Suprapubic skin (tissue), 4 donors: ENCODE results near the gene DSE. TPM values are rescaled to one million over a fixed set of nuclear protein-coding genes. Genes with fewer than 3 reads are reported as not detected.

Experiments
- DNase-seq, 2 donors: peaks; one replicate each; pipeline ENCODE4 v3.0.0-alpha.2; 2019; ENCODE audit warnings: low spot score in 2 of 2
- H3K27ac ChIP-seq: fragments of 200-600 bp; sonication (generic); one replicate; pipeline ENCODE4 v1.5.1; 2019
- H3K27me3 ChIP-seq: fragments of 200-600 bp; sonication (generic); one replicate; pipeline ENCODE4 v1.5.1; 2019
- H3K36me3 ChIP-seq: fragments of 200-600 bp; sonication (generic); one replicate; pipeline ENCODE4 v1.5.1; 2019
- H3K4me1 ChIP-seq: fragments of 200-600 bp; sonication (generic); one replicate; pipeline ENCODE4 v1.5.1; 2019
- H3K4me3 ChIP-seq: fragments of 200-600 bp; sonication (generic); one replicate; pipeline ENCODE4 v1.5.1; 2019; ENCODE audit warnings: mild to moderate bottlenecking
- H3K9me3 ChIP-seq: fragments of 200-600 bp; sonication (generic); one replicate; pipeline ENCODE4 v1.5.1; 2019
- EP300 ChIP-seq: sonication (generic); formaldehyde crosslinking; IDR thresholded peaks from one replicate; pipeline ENCODE4 v1.6.1; 2017; ENCODE audit warnings: antibody characterized with exemption
- POLR2A ChIP-seq, 2 donors: fragments of 450-650 bp; IDR thresholded peaks; one replicate each; pipeline ENCODE4 v1.6.1; 2017; ENCODE audit warnings: antibody characterized with exemption in 2 of 2, mild to moderate bottlenecking in 2 of 2, moderate library complexity in 2 of 2
- POLR2AphosphoS5 ChIP-seq, 3 donors: sonication (generic); formaldehyde crosslinking; IDR thresholded peaks; one replicate each; pipeline ENCODE4 v1.6.1; 2017; ENCODE audit warnings: antibody characterized with exemption in 3 of 3
- WGBS: methylation state at CpG from one replicate; pipeline ENCODE4 v1.1.5; 2018; 5-methylcytosine and 5-hydroxymethylcytosine counted together
- total RNA-seq, 4 donors: library from RNA; depleted of rRNA; stranded (reverse); fragments of >200 nt; gene quantifications; one replicate each; pipeline ENCODE4 v1.1.0, GENCODE V29; 2016
- TF ChIP-seq, protein P1 (sequence below), 2 donors: fragments of 200-600 bp in 1 of 2; fragments of 450-650 bp in 1 of 2; sonication (generic) in 1 of 2; IDR thresholded peaks; one replicate each; pipeline ENCODE4 v1.5.1; 2016 to 2019; ENCODE audit warnings: antibody characterized with exemption in 2 of 2, mild to moderate bottlenecking in 1 of 2, moderate library complexity in 1 of 2

The DSE gene
- total RNA-seq, 4 donors from 2014 or later = 36.0 to 40.0 (median 37.2) TPM

DNA sequence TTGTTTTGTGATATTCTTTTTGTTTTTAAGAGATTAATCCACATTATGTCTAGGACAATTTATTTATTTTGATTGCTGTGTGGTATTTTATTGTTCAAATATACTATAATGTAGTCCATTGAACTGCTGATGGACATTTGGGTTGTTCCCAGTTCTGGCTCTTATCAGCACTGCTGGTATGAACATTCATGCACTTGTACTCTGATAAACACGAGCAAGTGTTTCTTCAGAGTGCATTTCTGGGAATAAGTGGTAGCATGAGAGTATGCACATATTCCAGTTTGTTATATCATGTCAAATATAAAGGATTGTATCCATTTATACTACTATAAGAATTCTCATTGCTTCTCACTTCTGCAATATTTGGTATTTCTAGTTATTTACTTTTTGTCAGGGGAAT, 97.5 kb downstream of the DSE start:
- TF ChIP-seq EP300 = no peak
- TF ChIP-seq, protein P1, sequence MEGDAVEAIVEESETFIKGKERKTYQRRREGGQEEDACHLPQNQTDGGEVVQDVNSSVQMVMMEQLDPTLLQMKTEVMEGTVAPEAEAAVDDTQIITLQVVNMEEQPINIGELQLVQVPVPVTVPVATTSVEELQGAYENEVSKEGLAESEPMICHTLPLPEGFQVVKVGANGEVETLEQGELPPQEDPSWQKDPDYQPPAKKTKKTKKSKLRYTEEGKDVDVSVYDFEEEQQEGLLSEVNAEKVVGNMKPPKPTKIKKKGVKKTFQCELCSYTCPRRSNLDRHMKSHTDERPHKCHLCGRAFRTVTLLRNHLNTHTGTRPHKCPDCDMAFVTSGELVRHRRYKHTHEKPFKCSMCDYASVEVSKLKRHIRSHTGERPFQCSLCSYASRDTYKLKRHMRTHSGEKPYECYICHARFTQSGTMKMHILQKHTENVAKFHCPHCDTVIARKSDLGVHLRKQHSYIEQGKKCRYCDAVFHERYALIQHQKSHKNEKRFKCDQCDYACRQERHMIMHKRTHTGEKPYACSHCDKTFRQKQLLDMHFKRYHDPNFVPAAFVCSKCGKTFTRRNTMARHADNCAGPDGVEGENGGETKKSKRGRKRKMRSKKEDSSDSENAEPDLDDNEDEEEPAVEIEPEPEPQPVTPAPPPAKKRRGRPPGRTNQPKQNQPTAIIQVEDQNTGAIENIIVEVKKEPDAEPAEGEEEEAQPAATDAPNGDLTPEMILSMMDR (IDR thresholded peaks at IDR 0.05) = no peak
- 72% methylated on average over 1 of the region's 1 CpG for WGBS
- H3K9me3 ChIP-seq = no peaks in the 10 kb centered on the region

DNA sequence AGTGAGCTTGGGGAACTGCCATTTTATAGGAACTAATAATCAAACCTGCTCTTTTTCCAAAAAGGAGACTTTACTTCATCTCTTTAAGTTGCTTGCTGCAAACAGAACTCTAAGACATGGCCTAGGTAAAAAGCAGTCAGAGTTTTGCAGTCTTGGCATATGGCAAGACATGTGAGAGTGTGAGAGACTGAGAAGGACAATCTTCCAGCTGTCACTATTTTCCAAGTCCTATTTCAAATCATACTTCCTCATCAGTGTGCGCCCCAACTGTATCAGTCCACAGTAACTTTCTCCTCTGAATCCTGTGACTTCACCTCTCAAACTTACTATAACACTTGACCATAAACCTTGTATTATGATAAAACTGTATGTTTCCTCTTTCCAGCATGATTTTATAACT, 100.8 kb downstream of the DSE start:
- H3K4me1 ChIP-seq = peaks cover 4% of the 10 kb centered on the region
- no peaks in the 10 kb centered on the region for H3K9me3 ChIP-seq
- no peak overlapping the region for H3K27ac ChIP-seq
- no peaks in the 10 kb centered on the region for H3K27me3 ChIP-seq
- DNase-seq = no peak
- TF ChIP-seq, protein P1 (IDR thresholded peaks at IDR 0.05) = no peak
- TF ChIP-seq POLR2AphosphoS5 (IDR thresholded peaks at IDR 0.05) (no peak), EP300 (no peak), POLR2A (IDR thresholded peaks at IDR 0.05) (no peak)
- H3K4me3 ChIP-seq = no peak overlapping the region
- H3K36me3 ChIP-seq = no peaks in the 10 kb centered on the region
- WGBS = 89% methylated on average over 1 of the region's 1 CpG

More for the DNA sequence above, 97.5 kb downstream of the DSE start:
- Histone ChIP-seq H3K4me3 (no peak overlapping the region), H3K27me3 (peaks cover 14% of the 10 kb centered on the region), H3K4me1 (no peaks in the 10 kb centered on the region), H3K36me3 (no peaks in the 10 kb centered on the region), H3K27ac (no peak overlapping the region)
- no peak for DNase-seq

GRCh38 chr6:116472706-116473105, 102.0 kb downstream of the DSE start:
- 62% methylated on average over 3 of the region's 3 CpGs for WGBS
- Histone ChIP-seq H3K36me3 (no peaks in the 10 kb centered on the region), H3K4me1 (peaks cover 4% of the 10 kb centered on the region), H3K4me3 (no peak overlapping the region), H3K27ac (no peak overlapping the region), H3K9me3 (no peaks in the 10 kb centered on the region), H3K27me3 (no peaks in the 10 kb centered on the region)
- TF ChIP-seq, protein P1 (IDR thresholded peaks at IDR 0.05) = no peak
- no peak for TF ChIP-seq POLR2AphosphoS5 (IDR thresholded peaks at IDR 0.05)
- no peak for TF ChIP-seq EP300
- TF ChIP-seq POLR2A (IDR thresholded peaks at IDR 0.05) = no peak
- DNase-seq = no peak

DNA sequence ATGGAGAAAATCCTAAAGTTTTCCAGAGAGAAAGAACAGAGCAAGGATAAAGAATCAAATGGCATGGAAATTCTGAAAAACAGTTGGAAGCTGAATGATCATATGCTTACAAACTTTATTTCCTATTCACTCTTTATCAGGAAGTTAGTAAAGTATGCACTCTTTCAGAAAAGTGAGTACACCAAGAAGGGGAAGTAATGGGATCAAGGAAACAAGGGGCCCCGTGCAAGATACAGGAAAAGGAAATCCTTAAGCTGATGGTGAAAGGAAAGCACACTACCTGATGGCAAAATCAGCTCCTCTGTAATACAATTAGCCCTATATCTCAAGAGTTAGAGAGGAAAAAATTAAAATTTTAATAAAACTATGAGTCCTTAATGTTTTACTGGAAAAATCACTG, 104.4 kb downstream of the DSE start:
- Histone ChIP-seq H3K27me3 (no peaks in the 10 kb centered on the region), H3K27ac (no peak overlapping the region), H3K4me1 (peaks cover 4% of the 10 kb centered on the region), H3K36me3 (no peaks in the 10 kb centered on the region), H3K4me3 (no peak overlapping the region), H3K9me3 (no peaks in the 10 kb centered on the region)
- no peak for DNase-seq
- 71% methylated on average over 1 of the region's 1 CpG for WGBS
- TF ChIP-seq, protein P1 (IDR thresholded peaks at IDR 0.05) = no peak
- TF ChIP-seq POLR2A (IDR thresholded peaks at IDR 0.05) (no peak), EP300 (no peak), POLR2AphosphoS5 (IDR thresholded peaks at IDR 0.05) (no peak)

GRCh38 chr6:116476002-116476678, 105.4 kb downstream of the DSE start:
- Histone ChIP-seq H3K27me3 (no peaks in the 10 kb centered on the region), H3K9me3 (no peaks in the 10 kb centered on the region), H3K4me3 (no peak overlapping the region), H3K27ac (no peak overlapping the region), H3K36me3 (no peaks in the 10 kb centered on the region), H3K4me1 (peaks cover 4% of the 10 kb centered on the region)
- no peak for DNase-seq
- TF ChIP-seq POLR2A (IDR thresholded peaks at IDR 0.05) (no peak), EP300 (no peak), POLR2AphosphoS5 (IDR thresholded peaks at IDR 0.05) (no peak)
- TF ChIP-seq, protein P1 (IDR thresholded peaks at IDR 0.05) = no peak
- 69% methylated on average over 5 of the region's 5 CpGs for WGBS
